ENCODE measurements around the gene WDFY4.

Gene WDFY4

DNA sequence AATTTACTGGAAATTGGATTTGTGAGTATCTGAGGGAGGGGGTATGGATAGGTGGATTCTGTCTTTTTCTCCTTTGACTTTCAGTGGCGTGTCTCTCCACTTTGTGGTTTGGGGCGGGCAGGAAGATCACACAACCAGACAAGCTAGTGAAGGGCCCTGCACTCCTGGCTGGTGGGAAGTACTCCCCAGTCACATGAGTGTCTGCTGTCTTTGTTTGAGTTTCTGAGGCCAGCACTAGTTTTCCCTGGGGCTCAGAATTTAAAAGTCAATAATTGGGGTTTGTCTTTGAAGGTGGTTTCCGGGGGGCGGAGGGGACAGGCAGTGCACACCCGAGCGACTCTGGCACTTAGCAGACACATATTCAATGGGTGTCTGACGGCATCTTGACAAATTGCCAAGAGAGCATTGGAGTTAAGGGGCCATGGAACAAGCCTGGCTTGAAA is 120.1 kb downstream of the WDFY4 start:
- Histone ChIP-seq H3K27me3 (no peaks in the 10 kb centered on the region), H3K9me3 (no peaks in the 10 kb centered on the region), H3K4me3 (ENCODE audit: low read depth, low read length) (no peak overlapping the region), H3K4me1 (no peaks in the 10 kb centered on the region), H3K36me3 (no peaks in the 10 kb centered on the region)
- TF ChIP-seq, protein P1, sequence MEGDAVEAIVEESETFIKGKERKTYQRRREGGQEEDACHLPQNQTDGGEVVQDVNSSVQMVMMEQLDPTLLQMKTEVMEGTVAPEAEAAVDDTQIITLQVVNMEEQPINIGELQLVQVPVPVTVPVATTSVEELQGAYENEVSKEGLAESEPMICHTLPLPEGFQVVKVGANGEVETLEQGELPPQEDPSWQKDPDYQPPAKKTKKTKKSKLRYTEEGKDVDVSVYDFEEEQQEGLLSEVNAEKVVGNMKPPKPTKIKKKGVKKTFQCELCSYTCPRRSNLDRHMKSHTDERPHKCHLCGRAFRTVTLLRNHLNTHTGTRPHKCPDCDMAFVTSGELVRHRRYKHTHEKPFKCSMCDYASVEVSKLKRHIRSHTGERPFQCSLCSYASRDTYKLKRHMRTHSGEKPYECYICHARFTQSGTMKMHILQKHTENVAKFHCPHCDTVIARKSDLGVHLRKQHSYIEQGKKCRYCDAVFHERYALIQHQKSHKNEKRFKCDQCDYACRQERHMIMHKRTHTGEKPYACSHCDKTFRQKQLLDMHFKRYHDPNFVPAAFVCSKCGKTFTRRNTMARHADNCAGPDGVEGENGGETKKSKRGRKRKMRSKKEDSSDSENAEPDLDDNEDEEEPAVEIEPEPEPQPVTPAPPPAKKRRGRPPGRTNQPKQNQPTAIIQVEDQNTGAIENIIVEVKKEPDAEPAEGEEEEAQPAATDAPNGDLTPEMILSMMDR (IDR thresholded peaks at IDR 0.05; ENCODE audit: low read depth, low read length), result no peak
- DNase-seq, result no peak

DNA sequence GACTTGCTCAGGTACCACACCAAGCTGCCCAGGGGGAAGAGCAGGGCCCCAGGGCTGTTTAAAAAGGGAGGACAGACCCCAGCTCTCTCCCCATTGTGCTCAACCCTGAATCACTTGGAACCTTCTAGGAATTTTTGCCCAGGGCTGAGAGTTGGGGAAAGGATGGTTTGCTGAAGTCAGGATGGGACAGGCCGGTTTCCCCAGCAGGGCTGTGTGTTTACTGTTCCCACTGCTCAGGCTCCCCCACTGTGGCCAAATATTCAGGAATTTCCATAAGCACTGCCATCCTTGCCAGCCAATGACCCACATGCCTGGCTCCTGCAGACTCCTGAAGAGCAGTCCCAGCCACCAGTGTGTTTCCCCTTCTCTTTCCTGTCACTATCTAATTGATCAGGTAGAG is 120.7 kb downstream of the WDFY4 start:
- Histone ChIP-seq H3K4me3 (ENCODE audit: low read depth, low read length) (no peak overlapping the region), H3K4me1 (no peaks in the 10 kb centered on the region), H3K9me3 (no peaks in the 10 kb centered on the region), H3K27me3 (no peaks in the 10 kb centered on the region), H3K36me3 (no peaks in the 10 kb centered on the region)
- TF ChIP-seq, protein P1 (IDR thresholded peaks at IDR 0.05; ENCODE audit: low read depth, low read length), result no peak
- no peak for DNase-seq

DNA sequence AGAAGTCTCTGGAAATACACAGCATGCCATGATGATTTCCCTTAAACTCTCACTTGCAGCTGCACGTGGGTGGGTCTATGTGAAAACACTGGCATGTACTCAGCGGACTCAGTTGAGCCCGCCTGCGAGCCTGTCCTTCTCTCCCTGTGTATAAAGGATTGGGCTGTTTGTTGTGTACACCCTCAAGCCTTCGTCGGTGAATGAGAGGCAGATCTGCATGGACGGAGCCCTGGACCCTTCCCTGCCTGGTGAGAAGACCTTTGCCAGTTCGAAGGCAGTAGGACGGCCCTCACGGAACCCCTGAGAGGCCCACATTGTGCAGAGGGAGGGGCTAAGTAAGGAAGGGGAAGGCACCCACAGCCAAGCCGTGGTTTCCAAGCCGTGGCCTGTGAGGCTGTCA is 121.2 kb downstream of the WDFY4 start:
- H3K36me3 ChIP-seq, result no peaks in the 10 kb centered on the region

DNA sequence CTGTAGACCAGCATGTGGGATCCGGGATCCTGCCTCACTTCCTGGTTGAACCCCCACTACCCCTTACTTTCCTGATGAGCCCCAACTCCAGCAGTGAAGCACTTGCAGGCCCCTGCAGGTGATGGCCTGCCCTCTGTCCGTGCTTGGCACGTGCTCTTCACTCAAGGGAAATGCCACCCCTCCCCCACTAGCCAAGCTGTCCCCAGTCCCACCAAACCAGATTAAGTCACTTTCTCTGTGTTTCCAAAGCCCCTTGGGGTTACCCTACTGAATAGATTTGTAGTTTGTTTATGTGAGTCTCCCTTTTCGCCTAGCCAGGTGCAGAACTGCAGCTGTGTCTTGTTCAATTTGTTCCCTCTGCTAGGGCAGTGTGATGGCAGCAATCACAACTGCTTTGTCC is 121.7 kb downstream of the WDFY4 start:
- DNase-seq, result no peak
- no peaks in the 10 kb centered on the region for H3K36me3 ChIP-seq
- TF ChIP-seq, protein P1 (IDR thresholded peaks at IDR 0.05; ENCODE audit: low read depth, low read length), result no peak

More for the DNA sequence above, 121.2 kb downstream of the WDFY4 start:
- H3K27me3 ChIP-seq, result no peaks in the 10 kb centered on the region
- no peaks in the 10 kb centered on the region for H3K9me3 ChIP-seq
- H3K4me1 ChIP-seq, result no peaks in the 10 kb centered on the region
- no peak for DNase-seq
- TF ChIP-seq, protein P1 (IDR thresholded peaks at IDR 0.05; ENCODE audit: low read depth, low read length), result no peak
- no peak overlapping the region for H3K4me3 ChIP-seq (ENCODE audit: low read depth, low read length)

DNA sequence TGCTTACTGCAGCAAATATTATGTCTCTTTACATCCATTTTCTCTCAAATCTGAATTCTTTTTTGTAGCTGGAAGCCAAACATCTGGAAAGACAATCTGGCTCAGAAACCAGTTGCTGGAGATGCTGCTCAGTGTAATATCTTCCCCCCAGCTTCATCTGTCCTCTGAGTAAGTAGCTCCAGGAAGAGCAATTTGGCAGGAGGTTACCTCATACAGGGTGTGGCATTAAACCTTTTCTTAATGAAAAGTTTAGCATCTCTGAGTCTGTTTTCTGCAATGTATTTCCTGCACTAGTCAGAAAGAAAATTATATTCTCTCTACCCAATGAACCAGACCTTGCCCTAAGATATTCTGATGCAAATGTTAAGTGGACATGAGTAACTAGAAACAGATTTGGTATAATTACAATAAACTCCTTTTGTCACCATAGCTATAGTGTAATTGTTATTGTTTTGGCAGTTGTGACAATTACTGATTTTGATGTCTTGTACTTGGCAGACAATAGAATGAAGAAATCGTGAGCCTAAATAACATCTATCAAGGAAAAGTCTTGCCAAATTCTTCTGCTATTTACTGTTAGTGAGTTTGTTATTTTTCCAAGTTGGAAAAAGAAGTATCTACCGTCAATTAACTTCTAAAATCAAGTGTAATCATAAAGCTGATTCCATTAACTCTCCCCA is 123.3 kb downstream of the WDFY4 start:
- Histone ChIP-seq H3K9me3 (no peaks in the 10 kb centered on the region), H3K36me3 (no peaks in the 10 kb centered on the region), H3K4me3 (ENCODE audit: low read depth, low read length) (no peak overlapping the region), H3K27me3 (no peaks in the 10 kb centered on the region), H3K4me1 (no peaks in the 10 kb centered on the region)
- no peak for DNase-seq
- TF ChIP-seq, protein P1 (IDR thresholded peaks at IDR 0.05; ENCODE audit: low read depth, low read length), result no peak

More for the DNA sequence above, 121.7 kb downstream of the WDFY4 start:
- H3K9me3 ChIP-seq, result no peaks in the 10 kb centered on the region
- H3K27me3 ChIP-seq, result no peaks in the 10 kb centered on the region
- no peak overlapping the region for H3K4me3 ChIP-seq (ENCODE audit: low read depth, low read length)
- H3K4me1 ChIP-seq, result no peaks in the 10 kb centered on the region

DNA sequence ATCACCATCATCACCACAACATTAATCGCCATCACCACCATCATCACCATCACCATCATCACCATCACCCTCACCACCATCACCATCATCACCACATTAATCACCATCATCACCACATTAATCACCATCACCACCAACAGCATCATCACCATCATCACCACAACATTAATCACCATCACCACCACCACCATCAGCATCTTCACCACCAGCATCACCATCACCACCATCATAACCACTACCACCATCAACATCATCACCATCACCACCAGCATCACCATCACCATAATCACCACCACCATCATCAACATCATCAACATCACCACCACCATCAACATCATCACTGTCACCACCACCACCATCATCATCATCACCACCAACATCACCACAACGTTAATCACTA is 124.6 kb downstream of the WDFY4 start:
- no peaks in the 10 kb centered on the region for H3K9me3 ChIP-seq
- H3K36me3 ChIP-seq, result no peaks in the 10 kb centered on the region
- no peak overlapping the region for H3K4me3 ChIP-seq (ENCODE audit: low read depth, low read length)
- no peak for DNase-seq
- no peaks in the 10 kb centered on the region for H3K27me3 ChIP-seq
- no peaks in the 10 kb centered on the region for H3K4me1 ChIP-seq
- TF ChIP-seq, protein P1 (IDR thresholded peaks at IDR 0.05; ENCODE audit: low read depth, low read length), result no peak
